Stimulated activated CD8-positive, alpha-beta memory T cell treated with anti-CD3 and anti-CD28 coated beads, Interleukin-12 subunit alpha, Interleukin-12 subunit beta, amount 100 ng/mL, for 1 hour (primary cell): Measurements from ENCODE around the gene MARCHF3.
"Not testable (repeated sequence)": the region's sequence is repeated elsewhere in the genome, so short reads cannot be mapped to it uniquely, and the experiment has no call there.

Source experiments
- DNase-seq: peaks from one replicate; pipeline ENCODE4 v3.0.0-alpha.2; 2020; ENCODE audit warnings: low read depth

Gene MARCHF3

GRCh38 chr5:126847826-126848251, 182.5 kb downstream of the MARCHF3 start:
- no peak for DNase-seq

GRCh38 chr5:126847456-126847820, 182.9 kb downstream of the MARCHF3 start:
- DNase-seq, result no peak

- DNase-seq, result no peak
These were observed 183.5 kb downstream of the MARCHF3 start for GRCh38 chr5:126846744-126847455.

GRCh38 chr5:126846344-126846743, 184.0 kb downstream of the MARCHF3 start:
- DNase-seq, result no peak

- peak; percentile 50 for DNase-seq
These were observed 184.8 kb downstream of the MARCHF3 start for GRCh38 chr5:126845470-126846070.

GRCh38 chr5:126843375-126843774, 187.0 kb downstream of the MARCHF3 start:
- not testable (repeated sequence) for DNase-seq

GRCh38 chr5:126839407-126839806, 191.0 kb downstream of the MARCHF3 start:
- DNase-seq, result not testable (repeated sequence)

GRCh38 chr5:126837906-126838539, 192.3 kb downstream of the MARCHF3 start:
- DNase-seq, result no peak

- DNase-seq, result no peak
These were observed 193.1 kb downstream of the MARCHF3 start for GRCh38 chr5:126837242-126837641.

- no peak for DNase-seq
These were observed 193.6 kb downstream of the MARCHF3 start for GRCh38 chr5:126836778-126837177.

- no peak for DNase-seq
These were observed 199.2 kb downstream of the MARCHF3 start for GRCh38 chr5:126831156-126831555.

GRCh38 chr5:126830061-126830460, 200.3 kb downstream of the MARCHF3 start:
- DNase-seq, result no peak

GRCh38 chr5:126829098-126829497, 201.3 kb downstream of the MARCHF3 start:
- DNase-seq, result no peak

- no peak for DNase-seq
These were observed 203.6 kb downstream of the MARCHF3 start for GRCh38 chr5:126826619-126827215.

- no peak for DNase-seq
These were observed 211.1 kb downstream of the MARCHF3 start for GRCh38 chr5:126819253-126819652.

GRCh38 chr5:126818736-126819135, 211.6 kb downstream of the MARCHF3 start:
- no peak for DNase-seq
